Epithelial cell of proximal tubule (primary cell): ENCODE data around the gene ATP1B4. TPM values are rescaled to one million over a fixed set of nuclear protein-coding genes. Genes with fewer than 3 reads are reported as not detected.

ENCODE experiments used
- DNase-seq: peaks from one replicate; pipeline ENCODE4 v3.0.0-alpha.2; 2011; ENCODE audit warnings: low read depth
- H3K4me3 ChIP-seq: 2 replicates; pipeline ENCODE4 v1.5.1; 2011; ENCODE audit warnings: low read depth, mild to moderate bottlenecking, low read length
- total RNA-seq: library from RNA; depleted of rRNA; stranded (reverse); fragments of >200 nt; gene quantifications from 2 replicates; pipeline ENCODE4 v1.2.3, GENCODE V29; 2015
- TF ChIP-seq, protein P1 (sequence below): conservative IDR thresholded peaks from 2 replicates; pipeline ENCODE4 v1.5.1; 2012; ENCODE audit warnings: low read depth, mild to moderate bottlenecking, low read length

The ATP1B4 gene
- total RNA-seq, 1 donor from 2014 or later = not detected

DNA sequence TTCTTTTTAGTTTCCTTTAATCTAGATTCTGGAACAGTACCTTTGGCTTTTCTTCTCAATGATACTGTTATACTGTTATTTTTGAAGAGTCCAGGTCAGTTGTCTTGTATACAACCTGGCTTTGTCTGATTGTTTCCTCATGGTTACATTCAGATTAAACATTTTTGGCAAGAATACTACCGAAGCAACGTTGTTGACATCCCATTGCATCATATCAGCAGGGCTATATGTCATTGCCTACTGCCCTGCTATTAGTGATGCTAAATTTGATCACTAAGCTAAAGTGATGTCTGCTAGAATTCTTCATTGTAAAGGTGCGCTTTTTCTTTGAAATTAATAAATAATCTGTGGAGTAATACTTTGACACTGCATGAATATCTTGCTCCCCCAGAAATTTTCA lies 5.8 kb upstream of the ATP1B4 start:
- no peak for DNase-seq
- TF ChIP-seq, protein P1, sequence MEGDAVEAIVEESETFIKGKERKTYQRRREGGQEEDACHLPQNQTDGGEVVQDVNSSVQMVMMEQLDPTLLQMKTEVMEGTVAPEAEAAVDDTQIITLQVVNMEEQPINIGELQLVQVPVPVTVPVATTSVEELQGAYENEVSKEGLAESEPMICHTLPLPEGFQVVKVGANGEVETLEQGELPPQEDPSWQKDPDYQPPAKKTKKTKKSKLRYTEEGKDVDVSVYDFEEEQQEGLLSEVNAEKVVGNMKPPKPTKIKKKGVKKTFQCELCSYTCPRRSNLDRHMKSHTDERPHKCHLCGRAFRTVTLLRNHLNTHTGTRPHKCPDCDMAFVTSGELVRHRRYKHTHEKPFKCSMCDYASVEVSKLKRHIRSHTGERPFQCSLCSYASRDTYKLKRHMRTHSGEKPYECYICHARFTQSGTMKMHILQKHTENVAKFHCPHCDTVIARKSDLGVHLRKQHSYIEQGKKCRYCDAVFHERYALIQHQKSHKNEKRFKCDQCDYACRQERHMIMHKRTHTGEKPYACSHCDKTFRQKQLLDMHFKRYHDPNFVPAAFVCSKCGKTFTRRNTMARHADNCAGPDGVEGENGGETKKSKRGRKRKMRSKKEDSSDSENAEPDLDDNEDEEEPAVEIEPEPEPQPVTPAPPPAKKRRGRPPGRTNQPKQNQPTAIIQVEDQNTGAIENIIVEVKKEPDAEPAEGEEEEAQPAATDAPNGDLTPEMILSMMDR = no peak
- no peak overlapping the region for H3K4me3 ChIP-seq

DNA sequence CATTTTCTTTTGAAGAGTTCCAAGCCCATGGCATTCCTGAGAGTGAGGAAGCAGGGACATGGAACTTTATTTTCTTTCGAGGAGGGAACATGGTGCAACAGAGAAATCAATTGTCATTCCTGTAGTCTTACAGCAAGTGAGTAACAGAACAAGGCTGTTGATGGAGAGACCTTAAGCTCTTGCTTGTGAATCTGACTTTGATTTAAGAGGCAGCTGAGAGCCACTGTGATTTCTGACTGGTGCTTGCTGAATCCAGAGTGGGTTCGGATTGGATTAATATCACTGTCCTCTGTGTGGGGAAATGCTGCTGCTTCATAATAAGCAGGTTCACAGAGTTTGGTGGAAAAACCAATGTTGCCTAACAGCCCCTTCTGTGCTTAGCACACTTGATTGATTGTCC lies 4.7 kb upstream of the ATP1B4 start:
- no peak overlapping the region for H3K4me3 ChIP-seq
- TF ChIP-seq, protein P1 = no peak
- DNase-seq = no peak

DNA sequence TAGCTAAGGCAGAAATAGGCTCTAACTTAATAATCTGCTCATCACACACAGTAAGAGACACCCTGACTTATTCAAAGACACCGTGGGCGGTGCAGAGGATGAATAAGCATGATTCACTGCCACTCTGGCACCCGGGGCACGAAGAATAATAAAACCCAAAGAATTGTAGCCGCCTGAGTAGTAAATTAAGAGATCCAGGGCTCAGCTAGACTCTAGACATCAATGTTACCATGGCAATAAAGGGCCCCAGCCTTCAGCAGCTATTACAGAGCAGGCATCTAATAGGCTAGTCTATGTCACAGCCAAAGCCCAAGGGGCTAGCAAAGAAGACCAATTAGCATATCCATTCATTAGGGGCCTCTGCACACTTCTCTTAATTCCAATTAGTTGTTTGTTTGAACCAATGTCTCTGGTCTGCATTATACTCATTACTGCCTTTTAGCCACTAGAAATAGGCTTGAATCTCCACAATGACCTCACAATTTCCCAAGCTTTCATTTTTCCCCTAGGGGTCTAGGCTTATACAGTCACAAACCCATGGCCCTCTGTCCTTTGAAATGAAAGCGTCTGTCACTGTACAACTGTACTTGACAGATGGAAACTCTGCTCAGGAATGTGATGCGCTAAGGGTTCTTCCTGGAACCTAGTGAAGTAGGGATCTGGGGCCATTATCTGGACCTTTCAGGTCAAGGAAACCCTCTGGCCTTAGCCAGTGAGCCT lies 3.0 kb upstream of the ATP1B4 start:
- no peak overlapping the region for H3K4me3 ChIP-seq
- DNase-seq = no peak
- TF ChIP-seq, protein P1 = no peak

DNA sequence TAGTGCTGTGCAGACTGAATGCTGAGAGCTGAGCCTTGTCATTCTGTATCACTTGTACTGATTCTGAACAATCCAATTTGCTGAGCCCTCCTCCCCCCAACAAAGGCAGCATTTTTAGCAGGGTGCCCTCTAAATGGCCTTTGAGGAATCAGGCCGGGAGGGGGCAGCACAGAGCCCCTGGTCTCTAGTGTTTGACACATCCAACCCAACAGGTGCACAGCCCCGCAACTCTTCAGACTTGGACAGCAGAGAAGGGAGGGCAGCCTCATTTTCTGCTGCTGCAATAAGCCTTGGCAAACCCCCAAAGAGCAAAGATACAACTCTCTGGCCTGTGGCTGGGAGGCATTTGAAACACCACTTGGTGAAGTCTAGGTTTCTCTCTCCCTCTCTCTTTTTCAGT lies 3.4 kb downstream of the ATP1B4 start:
- TF ChIP-seq, protein P1 = peak; percentile 57
- no peak for DNase-seq
- H3K4me3 ChIP-seq = no peak overlapping the region

DNA sequence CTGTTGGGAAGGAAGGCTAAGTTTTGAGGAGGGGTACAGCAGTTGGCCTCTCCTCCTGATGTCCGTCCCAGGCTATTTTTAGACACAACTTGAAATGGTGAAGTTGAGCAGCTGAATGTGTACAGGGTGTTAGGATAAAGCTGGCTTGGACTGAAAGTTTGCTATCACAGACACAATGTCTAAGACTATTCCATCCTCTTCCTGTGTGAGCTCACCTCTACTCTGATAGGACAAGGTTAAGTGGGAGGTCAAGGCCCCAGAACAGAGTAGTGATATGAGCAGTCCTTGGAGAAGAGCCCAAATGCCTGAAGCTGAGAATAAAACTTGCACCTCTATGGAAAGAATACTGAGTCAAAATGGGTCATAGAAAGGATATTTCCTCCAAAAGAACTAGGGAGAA lies 4.1 kb downstream of the ATP1B4 start:
- no peak for DNase-seq
- H3K4me3 ChIP-seq = no peak overlapping the region
- TF ChIP-seq, protein P1 = no peak

DNA sequence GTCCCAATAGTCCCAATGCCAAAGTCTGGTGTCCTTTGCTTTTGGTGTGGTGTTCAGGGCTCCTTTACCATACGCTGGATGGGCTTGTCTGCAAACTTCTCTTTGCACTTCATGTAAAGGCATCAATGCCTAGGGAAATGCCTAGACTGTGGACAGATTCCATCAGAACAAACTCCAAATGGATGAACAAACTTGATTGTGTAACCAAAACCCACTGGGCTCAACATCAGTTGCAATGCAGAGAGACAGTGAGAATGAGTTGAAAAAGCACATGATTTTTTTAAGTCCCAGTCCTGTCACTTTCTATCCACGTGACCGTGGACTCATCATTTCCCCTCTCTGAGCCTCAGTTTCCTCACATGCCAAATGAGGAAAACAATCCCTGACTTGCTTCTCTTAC lies 4.9 kb downstream of the ATP1B4 start:
- no peak for DNase-seq
- no peak overlapping the region for H3K4me3 ChIP-seq
- TF ChIP-seq, protein P1 = no peak
